Transverse colon (tissue), 4 donors: Measurements from ENCODE around the gene VPS35L. TPM values are rescaled to one million over a fixed set of nuclear protein-coding genes. Genes with fewer than 3 reads are reported as not detected.

Source experiments
- DNase-seq: peaks from one replicate; pipeline ENCODE4 v3.0.0-alpha.2; 2019
- H3K27ac ChIP-seq, 4 donors: fragments of 200-600 bp; sonication (generic); 2 replicates each; pipeline ENCODE4 v1.5.1; 2016 to 2018; ENCODE audit warnings: inconsistent platforms in 4 of 4
- H3K27me3 ChIP-seq: fragments of 200-600 bp; sonication (generic); 2 replicates; pipeline ENCODE4 v1.5.1; 2017; ENCODE audit warnings: inconsistent platforms
- H3K36me3 ChIP-seq, 4 donors: fragments of 200-600 bp; sonication (generic); 2 replicates each; pipeline ENCODE4 v1.5.1; 2017 to 2019; ENCODE audit warnings: inconsistent platforms in 4 of 4
- H3K4me1 ChIP-seq, 4 donors: fragments of 200-600 bp; sonication (generic); 2 replicates each; pipeline ENCODE4 v1.5.1; 2017 to 2020; ENCODE audit warnings: inconsistent platforms in 4 of 4
- H3K4me3 ChIP-seq, 4 donors: fragments of 200-600 bp; sonication (generic); 1 replicate in 1 of 4; 2 replicates in 3 of 4; pipeline versions ENCODE4 v1.5.1 to v1.6.1; 2017 to 2019; ENCODE audit warnings: inconsistent platforms in 4 of 4
- H3K9me3 ChIP-seq, 2 donors: fragments of 200-600 bp; sonication (generic); 2 replicates each; pipeline ENCODE4 v1.5.1; 2017 to 2019; ENCODE audit warnings: inconsistent platforms in 2 of 2
- EP300 ChIP-seq: sonication (generic); formaldehyde crosslinking; IDR thresholded peaks from one replicate; pipeline ENCODE4 v1.6.1; 2017; ENCODE audit warnings: antibody characterized with exemption, low read depth
- POLR2A ChIP-seq: fragments of 450-650 bp; IDR thresholded peaks from one replicate; pipeline ENCODE4 v1.6.1; 2016; ENCODE audit warnings: antibody characterized with exemption, mild to moderate bottlenecking, moderate library complexity
- POLR2AphosphoS5 ChIP-seq, 3 donors: sonication (generic); formaldehyde crosslinking; IDR thresholded peaks; one replicate each; pipeline ENCODE4 v1.6.1; 2016; ENCODE audit warnings: antibody characterized with exemption in 3 of 3
- WGBS, 2 donors: methylation state at CpG; one replicate each; pipeline ENCODE4 v1.1.5; 2018; ENCODE audit warnings: low coverage in 1 of 2; 5-methylcytosine and 5-hydroxymethylcytosine counted together
- in situ Hi-C, 4 donors: fragments of 200-750 bp; cut with MboI; loops; one replicate each; pipeline versions ENCODE4 v1.15.0 to v1.15.1; 2017; ENCODE audit warnings: low sequenced_read_pairs in 3 of 4, low pct_ligation_motif_present in 1 of 4, low pct_unique_long_range_greater_than_20kb in 1 of 4
- intact Hi-C: fragments of 100-400 bp; cut with DNase I; formaldehyde crosslinking; loops from one replicate; pipeline ENCODE4 v1.15.1; 2023; ENCODE audit warnings: low total_unique reads
- total RNA-seq, 4 donors: library from RNA; depleted of rRNA; stranded (reverse); fragments of >200 nt; gene quantifications; one replicate each; pipeline ENCODE4 v1.1.0, GENCODE V29; 2016
- TF ChIP-seq, protein P1 (sequence below), 5 experiments: fragments of 200-600 bp in 3 of 5; fragments of 450-650 bp in 2 of 5; sonication (generic) in 3 of 5; IDR thresholded peaks; 1 replicate in 2 of 5; 2 replicates in 3 of 5; pipeline ENCODE4 v1.5.1; 2016 to 2017; ENCODE audit warnings: antibody characterized with exemption in 5 of 5, inconsistent platforms in 3 of 5, mild to moderate bottlenecking in 2 of 5, moderate library complexity in 1 of 5

VPS35L gene
- total RNA-seq, 4 donors from 2014 or later: 40.0 to 89.8 (median 51.5) TPM

DNA sequence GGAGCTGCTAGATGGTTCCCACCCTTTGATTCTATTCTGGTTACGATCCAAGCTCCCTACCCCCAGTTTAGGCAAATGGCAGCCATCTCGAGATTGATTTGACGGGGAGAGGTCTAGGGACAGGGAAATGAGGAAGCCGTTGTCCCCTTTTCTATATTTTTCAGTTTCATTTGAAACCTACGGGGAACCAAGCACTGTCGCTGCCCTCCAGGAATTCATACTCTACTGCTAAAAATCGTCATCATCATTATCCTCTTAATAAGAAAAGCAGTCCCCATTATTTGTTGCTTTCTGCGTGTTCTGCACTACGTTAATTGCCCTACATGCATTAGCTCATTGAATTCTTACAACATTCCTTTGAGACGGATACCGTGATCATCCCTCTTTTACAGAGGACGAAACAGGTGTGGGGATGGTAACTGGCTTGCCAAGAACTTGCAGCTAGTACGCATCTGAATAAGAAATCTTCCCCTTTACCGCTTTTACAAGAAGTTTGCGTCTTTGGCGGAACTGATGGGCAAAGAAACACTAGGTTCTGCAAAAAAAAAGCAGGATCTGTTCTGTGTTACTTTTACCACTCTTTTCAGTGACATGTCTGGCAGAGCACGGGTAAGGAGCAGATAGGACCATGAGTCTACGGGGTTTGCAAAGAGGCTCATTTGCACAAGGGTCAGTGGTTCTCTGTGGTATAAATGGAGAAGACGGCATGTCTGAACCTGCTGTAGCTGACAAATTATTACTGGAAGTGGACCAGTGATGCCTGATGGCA is 30.7 kb upstream of the VPS35L start:
- H3K27me3 ChIP-seq: no peaks in the 10 kb centered on the region
- no peaks in the 10 kb centered on the region for H3K9me3 ChIP-seq
- 33 to 39% methylated on average over 15 to 19 of the region's 19 CpGs for WGBS, 2 donors
- no peak for DNase-seq
- H3K36me3 ChIP-seq: peaks cover 0 to 14% (median 2%) of the 10 kb centered on the region in 4 donors
- intact Hi-C loops: loop anchor here (5.0 kb wide), 1 partner anchor 33 kb away; the partner anchor contains the start of gene VPS35L
- peaks cover 6 to 40% (median 23%) of the 10 kb centered on the region in 4 donors for H3K4me1 ChIP-seq
- TF ChIP-seq POLR2A (no peak), POLR2AphosphoS5 (IDR thresholded peaks at IDR 0.05) (no peak), EP300 (no peak)
- TF ChIP-seq, protein P1, sequence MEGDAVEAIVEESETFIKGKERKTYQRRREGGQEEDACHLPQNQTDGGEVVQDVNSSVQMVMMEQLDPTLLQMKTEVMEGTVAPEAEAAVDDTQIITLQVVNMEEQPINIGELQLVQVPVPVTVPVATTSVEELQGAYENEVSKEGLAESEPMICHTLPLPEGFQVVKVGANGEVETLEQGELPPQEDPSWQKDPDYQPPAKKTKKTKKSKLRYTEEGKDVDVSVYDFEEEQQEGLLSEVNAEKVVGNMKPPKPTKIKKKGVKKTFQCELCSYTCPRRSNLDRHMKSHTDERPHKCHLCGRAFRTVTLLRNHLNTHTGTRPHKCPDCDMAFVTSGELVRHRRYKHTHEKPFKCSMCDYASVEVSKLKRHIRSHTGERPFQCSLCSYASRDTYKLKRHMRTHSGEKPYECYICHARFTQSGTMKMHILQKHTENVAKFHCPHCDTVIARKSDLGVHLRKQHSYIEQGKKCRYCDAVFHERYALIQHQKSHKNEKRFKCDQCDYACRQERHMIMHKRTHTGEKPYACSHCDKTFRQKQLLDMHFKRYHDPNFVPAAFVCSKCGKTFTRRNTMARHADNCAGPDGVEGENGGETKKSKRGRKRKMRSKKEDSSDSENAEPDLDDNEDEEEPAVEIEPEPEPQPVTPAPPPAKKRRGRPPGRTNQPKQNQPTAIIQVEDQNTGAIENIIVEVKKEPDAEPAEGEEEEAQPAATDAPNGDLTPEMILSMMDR (IDR thresholded peaks at IDR 0.05): no peak
- in situ Hi-C loops: loop anchor here in 2 of 4 donors (25.0 kb wide), 1 partner anchor 437 kb away; no protein-coding TSS in a partner anchor
- peak overlapping the region; percentile 63 to 93 (median 75) for H3K4me3 ChIP-seq
- peak overlapping the region; percentile 77 to 96 (median 80) for H3K27ac ChIP-seq

DNA sequence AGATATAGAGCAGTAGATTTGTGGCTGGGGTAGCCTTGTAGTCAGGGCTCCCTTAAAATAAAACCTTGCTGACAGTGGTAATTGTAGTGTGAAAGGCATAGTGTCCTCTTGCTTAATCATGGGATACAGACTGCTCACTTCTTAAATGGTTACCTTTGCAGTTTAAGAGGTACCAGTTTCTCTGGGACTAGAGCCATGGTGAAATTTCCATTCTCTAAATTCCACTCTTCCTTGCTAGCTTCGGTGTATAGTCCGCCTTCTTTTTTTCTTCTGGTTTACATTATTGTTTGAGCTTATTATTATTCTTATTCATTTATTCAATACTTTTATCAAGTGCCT is 30.1 kb upstream of the VPS35L start:
- H3K27ac ChIP-seq: no peak overlapping the region
- H3K4me3 ChIP-seq: no peak overlapping the region
- H3K36me3 ChIP-seq: peaks cover 0 to 14% (median 2%) of the 10 kb centered on the region in 4 donors
- intact Hi-C loops (no loop called here), in situ Hi-C loops (no loop called here)
- TF ChIP-seq, protein P1 (IDR thresholded peaks at IDR 0.05): no peak
- TF ChIP-seq POLR2A: no peak
- TF ChIP-seq POLR2AphosphoS5 (IDR thresholded peaks at IDR 0.05): no peak
- H3K27me3 ChIP-seq: no peaks in the 10 kb centered on the region
- DNase-seq: no peak
- no peaks in the 10 kb centered on the region for H3K9me3 ChIP-seq
- 82 to 94% methylated on average over 2 of the region's 2 CpGs for WGBS, 2 donors
- peaks cover under 1 to 35% (median 18%) of the 10 kb centered on the region in 4 donors for H3K4me1 ChIP-seq

DNA sequence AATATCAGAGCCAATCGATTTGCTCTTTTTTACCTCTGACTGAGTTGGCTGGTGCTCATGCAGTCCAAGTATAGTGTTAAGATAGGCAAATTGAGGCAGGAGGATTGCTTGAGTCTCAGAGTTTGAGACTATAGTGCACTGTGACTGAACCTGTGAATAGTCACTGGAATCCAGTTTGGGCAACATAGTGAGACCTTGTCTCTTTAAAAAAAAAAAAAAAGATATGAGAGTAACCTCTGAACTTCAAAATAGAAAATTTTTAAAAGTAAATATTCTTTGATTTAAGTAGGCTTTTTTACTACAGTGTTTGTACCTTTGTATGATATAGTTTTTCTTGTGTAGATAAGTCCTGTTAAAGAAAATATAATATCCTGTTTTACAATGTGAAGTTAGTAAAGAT is 28.3 kb upstream of the VPS35L start:
- intact Hi-C loops: no loop called here
- no peak for TF ChIP-seq POLR2A
- no peak for TF ChIP-seq EP300
- TF ChIP-seq, protein P1 (IDR thresholded peaks at IDR 0.05): no peak
- TF ChIP-seq POLR2AphosphoS5 (IDR thresholded peaks at IDR 0.05): no peak
- Histone ChIP-seq H3K27me3 (no peaks in the 10 kb centered on the region), H3K4me3 (no peak overlapping the region), H3K36me3 (peaks cover 0 to 14% (median 2%) of the 10 kb centered on the region in 4 donors), H3K4me1 (peaks cover 0 to 26% (median 10%) of the 10 kb centered on the region in 4 donors), H3K27ac (no peak overlapping the region), H3K9me3 (no peaks in the 10 kb centered on the region)
- in situ Hi-C loops: no loop called here
- DNase-seq: no peak
- 84 to 100% methylated on average over 1 of the region's 1 CpG for WGBS, 2 donors

DNA sequence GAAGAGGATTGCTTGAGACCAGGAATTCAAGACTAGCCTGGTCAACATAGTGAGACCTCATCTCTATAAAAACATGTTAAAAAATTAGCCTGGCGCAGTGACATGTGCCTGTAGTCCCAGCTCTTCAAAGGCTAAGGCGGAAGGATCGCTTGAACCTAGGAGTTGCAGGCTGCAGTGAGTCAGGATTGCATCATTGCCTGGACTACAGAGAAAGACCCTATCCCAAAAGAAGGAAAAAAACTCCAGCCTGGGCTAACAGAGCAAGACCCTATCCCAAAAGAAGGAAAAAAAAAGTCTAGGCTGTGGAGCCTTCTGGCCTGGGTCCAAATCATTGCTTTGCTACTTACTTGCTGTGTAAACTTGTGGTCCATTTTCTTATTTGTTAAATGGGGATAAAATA is 26.8 kb upstream of the VPS35L start:
- TF ChIP-seq, protein P1 (IDR thresholded peaks at IDR 0.05): no peak
- no peak for TF ChIP-seq POLR2AphosphoS5 (IDR thresholded peaks at IDR 0.05)
- TF ChIP-seq EP300: no peak
- TF ChIP-seq POLR2A: no peak
- Histone ChIP-seq H3K4me1 (peaks cover 0 to 12% (median 4%) of the 10 kb centered on the region in 4 donors), H3K27ac (no peak overlapping the region), H3K4me3 (no peak overlapping the region), H3K36me3 (peaks cover 0 to 14% (median 2%) of the 10 kb centered on the region in 4 donors), H3K27me3 (no peaks in the 10 kb centered on the region), H3K9me3 (no peaks in the 10 kb centered on the region)
- DNase-seq: no peak
- in situ Hi-C loops (no loop called here), intact Hi-C loops (no loop called here)
- 100% methylated on average over 1 to 3 of the region's 3 CpGs for WGBS, 2 donors
